IMR-90 (cell line): ENCODE data around the gene NOS1AP. TPM values are rescaled to one million over a fixed set of nuclear protein-coding genes. Genes with fewer than 3 reads are reported as not detected.

Source experiments
- ATAC-seq: fragments of 200-7000 bp; cut with Tn5 transposase; 2 replicates; pipeline ENCODE4 v1.9.1; 2020; ENCODE audit warnings: low read depth, mild to moderate bottlenecking, moderate library complexity
- BruUV-seq: library from RNA; stranded (reverse); fragments of 400-500 nt; replicated peaks from 2 replicates; lab custom pipeline; 2021; lab: Mats Ljungman, UMichigan
- CTCF ChIA-PET: fragments of 300-600 bp; formaldehyde crosslinking; extraction: SDS; loops from one replicate; lab custom pipeline; 2021; ENCODE audit warnings: antibody characterized with exemption; lab: Yijun Ruan, JAX
- POLR2A ChIA-PET: fragments of 300-600 bp; sonication (Branson Sonifier 250); formaldehyde crosslinking; loops from one replicate; lab custom pipeline; 2022; ENCODE audit warnings: antibody characterized with exemption; ENCODE audit not compliant: unreplicated experiment; lab: Charles Lee
- DNase-seq: peaks from one replicate; pipeline ENCODE4 v3.0.0; 2013
- H2AFZ ChIP-seq: replicated peaks from 2 replicates; pipeline ENCODE3; 2013; ENCODE audit warnings: low read length, mild to moderate bottlenecking; ENCODE audit not compliant: poor library complexity
- H2AK5ac ChIP-seq: 2 replicates; pipeline ENCODE4 v1.6.1; 2013; ENCODE audit warnings: low read depth, low read length, inconsistent platforms
- H2AK9ac ChIP-seq: replicated peaks from 2 replicates; pipeline ENCODE3; 2013; ENCODE audit warnings: mild to moderate bottlenecking, low read depth, low read length, moderate library complexity; ENCODE audit not compliant: poor library complexity
- H2BK120ac ChIP-seq: 2 replicates; pipeline ENCODE4 v1.6.1; 2013; ENCODE audit warnings: low read depth, low read length, inconsistent platforms
- H2BK15ac ChIP-seq: 3 replicates; pipeline ENCODE4 v1.6.1; 2013; ENCODE audit warnings: low read depth, low read length, inconsistent platforms
- H2BK20ac ChIP-seq: 2 replicates; pipeline ENCODE4 v1.6.1; 2013; ENCODE audit warnings: low read depth, mild to moderate bottlenecking, inconsistent platforms, low read length, moderate library complexity
- H2BK5ac ChIP-seq: 2 replicates; pipeline ENCODE4 v1.6.1; 2013; ENCODE audit warnings: mild to moderate bottlenecking, low read depth, low read length, inconsistent platforms; ENCODE audit not compliant: poor library complexity, severe bottlenecking
- H3K14ac ChIP-seq: replicated peaks from 2 replicates; pipeline ENCODE4 v1.6.1; 2013; ENCODE audit warnings: low read depth, low read length, inconsistent platforms
- H3K18ac ChIP-seq: 2 replicates; pipeline ENCODE4 v1.6.1; 2013; ENCODE audit warnings: low read depth, low read length, control low read depth
- H3K23ac ChIP-seq: 2 replicates; pipeline ENCODE4 v1.6.1; 2013; ENCODE audit warnings: low read depth, low read length, inconsistent platforms
- H3K27ac ChIP-seq: 2 replicates; pipeline ENCODE4 v1.5.1; 2013; ENCODE audit warnings: mild to moderate bottlenecking, control low read depth, low read length; ENCODE audit not compliant: insufficient read depth
- H3K27me3 ChIP-seq: 2 replicates; pipeline ENCODE4 v1.6.1; 2013; ENCODE audit warnings: low read length; ENCODE audit not compliant: control insufficient read depth, insufficient read depth
- H3K36me3 ChIP-seq: 2 replicates; pipeline ENCODE4 v1.6.1; 2013; ENCODE audit warnings: low read length, mixed read lengths; ENCODE audit not compliant: control insufficient read depth, insufficient read depth
- H3K4ac ChIP-seq: 2 replicates; pipeline ENCODE4 v1.6.1; 2013; ENCODE audit warnings: low read depth, low read length, inconsistent platforms
- H3K4me1 ChIP-seq: 2 replicates; pipeline ENCODE4 v1.6.1; 2013; ENCODE audit warnings: low read length, mixed read lengths; ENCODE audit not compliant: control insufficient read depth, insufficient read depth
- H3K4me2 ChIP-seq: 2 replicates; pipeline ENCODE4 v1.6.1; 2013; ENCODE audit warnings: low read depth, mild to moderate bottlenecking, control low read depth, low read length, moderate library complexity
- H3K4me3 ChIP-seq: 2 replicates; pipeline ENCODE4 v1.5.1; 2013; ENCODE audit warnings: low read depth, mild to moderate bottlenecking, control low read depth, low read length, moderate library complexity; ENCODE audit not compliant: insufficient read depth
- H3K56ac ChIP-seq: 2 replicates; pipeline ENCODE4 v1.6.1; 2013; ENCODE audit warnings: low read length, inconsistent platforms; ENCODE audit not compliant: insufficient read depth; ENCODE audit errors: extremely low read depth
- H3K79me1 ChIP-seq, 2 experiments: 2 replicates each; pipeline ENCODE4 v1.6.1; 2013; ENCODE audit warnings: low read length in 2 of 2, inconsistent platforms in 1 of 2, low read depth in 1 of 2
- H3K9ac ChIP-seq: 2 replicates; pipeline ENCODE4 v1.6.1; 2013; ENCODE audit warnings: low read depth, low read length, control low read depth
- H3K9me1 ChIP-seq: 2 replicates; pipeline ENCODE4 v1.6.1; 2013; ENCODE audit warnings: low read length, inconsistent platforms; ENCODE audit not compliant: insufficient read depth
- H3K9me3 ChIP-seq: 2 replicates; pipeline ENCODE4 v1.6.1; 2013; ENCODE audit warnings: low read length; ENCODE audit not compliant: control insufficient read depth, insufficient read depth
- H4K20me1 ChIP-seq: 2 replicates; pipeline ENCODE4 v1.6.1; 2013; ENCODE audit warnings: low read length, inconsistent platforms; ENCODE audit not compliant: insufficient read depth
- H4K5ac ChIP-seq: 2 replicates; pipeline ENCODE4 v1.6.1; 2013; ENCODE audit warnings: mild to moderate bottlenecking, low read depth, low read length, control low read depth
- H4K8ac ChIP-seq, 2 experiments: 2 replicates each; pipeline ENCODE4 v1.6.1; 2013; ENCODE audit warnings: low read depth in 2 of 2, low read length in 2 of 2, control low read depth in 1 of 2, inconsistent platforms in 1 of 2
- H4K91ac ChIP-seq: 2 replicates; pipeline ENCODE4 v1.6.1; 2013; ENCODE audit warnings: low read depth, low read length, inconsistent platforms; ENCODE audit not compliant: insufficient read depth
- BHLHE40 ChIP-seq: fragments of 150-350 bp; IDR thresholded peaks from 2 replicates; pipeline ENCODE4 v1.6.1; 2016; ENCODE audit warnings: mild to moderate bottlenecking, low read depth, low read length
- CEBPB ChIP-seq: IDR thresholded peaks from 2 replicates; pipeline ENCODE4 v1.6.1; 2012; ENCODE audit warnings: low read depth, low read length, improper control_type of control experiment
- CHD1 ChIP-seq: IDR thresholded peaks from 2 replicates; pipeline ENCODE4 v1.6.1; 2012; ENCODE audit warnings: low read depth, low read length, improper control_type of control experiment
- CTCF ChIP-seq: conservative IDR thresholded peaks from 2 replicates; pipeline ENCODE4 v1.5.1; 2012; ENCODE audit warnings: mild to moderate bottlenecking, low read depth, low read length, improper control_type of control experiment
- ELK1 ChIP-seq: fragments of 150-350 bp; IDR thresholded peaks from 2 replicates; pipeline ENCODE4 v1.6.1; 2016; ENCODE audit warnings: low read depth, mild to moderate bottlenecking, low read length, moderate library complexity, borderline replicate concordance
- FOS ChIP-seq: fragments of 150-350 bp; IDR thresholded peaks from 2 replicates; pipeline ENCODE4 v1.6.1; 2016; ENCODE audit warnings: low read depth, low read length
- MAFK ChIP-seq: IDR thresholded peaks from 2 replicates; pipeline ENCODE4 v1.6.1; 2012; ENCODE audit warnings: low read depth, low read length, improper control_type of control experiment
- MAZ ChIP-seq: IDR thresholded peaks from 2 replicates; pipeline ENCODE4 v1.6.1; 2012; ENCODE audit warnings: low read depth, mild to moderate bottlenecking, low read length, improper control_type of control experiment, moderate library complexity, borderline replicate concordance
- MXI1 ChIP-seq: IDR thresholded peaks from 2 replicates; pipeline ENCODE4 v1.6.1; 2012; ENCODE audit warnings: low read depth, mild to moderate bottlenecking, low read length, moderate library complexity, borderline replicate concordance
- NFE2L2 ChIP-seq: fragments of 150-350 bp; IDR thresholded peaks from 2 replicates; pipeline ENCODE4 v1.6.1; 2016; ENCODE audit warnings: low read depth, mild to moderate bottlenecking, low read length
- POLR2A ChIP-seq: IDR thresholded peaks from 2 replicates; pipeline ENCODE4 v1.6.1; 2012; ENCODE audit warnings: mild to moderate bottlenecking, low read depth, low read length
- RAD21 ChIP-seq: IDR thresholded peaks from 2 replicates; pipeline ENCODE4 v1.6.1; 2012; ENCODE audit warnings: low read length, improper control_type of control experiment
- RCOR1 ChIP-seq: IDR thresholded peaks from 2 replicates; pipeline ENCODE4 v1.6.1; 2012; ENCODE audit warnings: mild to moderate bottlenecking, low read length, improper control_type of control experiment; ENCODE audit not compliant: insufficient replicate concordance
- RFX5 ChIP-seq: IDR thresholded peaks from 2 replicates; pipeline ENCODE4 v1.8.0; 2012; ENCODE audit warnings: low read depth, mild to moderate bottlenecking, low read length, moderate library complexity
- SMC3 ChIP-seq: fragments of 150-350 bp; IDR thresholded peaks from 2 replicates; pipeline ENCODE4 v1.6.1; 2016; ENCODE audit warnings: low read depth, mild to moderate bottlenecking, antibody characterized with exemption, low read length, moderate library complexity
- USF2 ChIP-seq: fragments of 150-350 bp; IDR thresholded peaks from 2 replicates; pipeline ENCODE4 v1.6.1; 2017; ENCODE audit warnings: mild to moderate bottlenecking, antibody characterized with exemption, low read length, low read depth
- WGBS, 2 experiments: methylation state at CpG; one replicate each; pipeline versions ENCODE4 v1.1.5 to v1.1.7; 2013; ENCODE audit warnings: missing lambda C conversion rate in 2 of 2; ENCODE audit not compliant: insufficient read length in 1 of 2; ENCODE audit errors: extremely low coverage in 2 of 2; 5-methylcytosine and 5-hydroxymethylcytosine counted together
- dilution Hi-C: fragments of 300-500 bp; cut with HindIII; formaldehyde crosslinking; loops from one replicate; pipeline ENCODE4 v1.14.3; 2018; ENCODE audit warnings: low sequenced_read_pairs; ENCODE audit not compliant: unreplicated experiment
- in situ Hi-C: fragments of 300-500 bp; cut with MboI; formaldehyde crosslinking; loops from 3 replicates; pipeline ENCODE4 v1.14.3; 2019; ENCODE audit warnings: low sequenced_read_pairs, inconsistent platforms, mixed read lengths
- intact Hi-C: fragments of 100-400 bp; cut with micrococcal nuclease; formaldehyde crosslinking; loops from 2 replicates; pipeline ENCODE4 v1.10.0; 2022
- polyA plus RNA-seq, 3 experiments: library from polyadenylated mRNA; depleted of rRNA; stranded (reverse); fragments of >200 nt; gene quantifications; 2 replicates each; pipeline ENCODE4 v1.2.3, GENCODE V29; 2012; ENCODE audit warnings: low replicate concordance in 1 of 3
- total RNA-seq: library from RNA; depleted of rRNA; stranded (reverse); fragments of >200 nt; gene quantifications from 2 replicates; pipeline ENCODE4 v1.2.3, GENCODE V29; 2012

NOS1AP gene
- total and polyA plus RNA-seq, 2 of the 4 experiments (the other 2 are of a cell fraction) = 0.18 to 0.19 TPM

- H3K27ac ChIP-seq = no peak overlapping the region
- no peak overlapping the region for H2AFZ ChIP-seq
- no peaks in the 10 kb centered on the region for H4K20me1 ChIP-seq
- H2BK20ac ChIP-seq = no peak overlapping the region
- intact Hi-C loops (no loop called here), dilution Hi-C loops (no loop called here), in situ Hi-C loops (no loop called here)
- no peaks in the 10 kb centered on the region for H3K9me3 ChIP-seq
- H3K14ac ChIP-seq = no peak overlapping the region
- no peak overlapping the region for H2BK120ac ChIP-seq
- H2AK5ac ChIP-seq = no peak overlapping the region
- TF ChIP-seq RAD21 (no peak), POLR2A (no peak), FOS (no peak), CHD1 (no peak), USF2 (no peak), SMC3 (no peak), NFE2L2 (no peak), MAZ (no peak), ELK1 (no peak), MXI1 (no peak), RCOR1 (no peak), RFX5 (no peak), BHLHE40 (no peak), CTCF (no peak), MAFK (no peak), CEBPB (no peak)
- no peaks in the 10 kb centered on the region for H3K36me3 ChIP-seq
- DNase-seq (no peak), ATAC-seq (no peak)
- no peak overlapping the region for H4K5ac ChIP-seq
- H2BK5ac ChIP-seq = no peak overlapping the region
- no peak overlapping the region for H3K4ac ChIP-seq
- no peak overlapping the region for H4K91ac ChIP-seq
- H3K4me3 ChIP-seq = no peak overlapping the region
- no peak overlapping the region for H3K4me2 ChIP-seq
- H3K9me1 ChIP-seq = no peaks in the 10 kb centered on the region
- no peak overlapping the region for H3K18ac ChIP-seq
- no peak overlapping the region for H3K9ac ChIP-seq
- H3K79me1 ChIP-seq = no peaks in the 10 kb centered on the region
- no peak overlapping the region for H4K8ac ChIP-seq
- no peak overlapping the region for H2AK9ac ChIP-seq
- WGBS, 2 experiments = no CpG with 5 or more reads among the region's 2 CpGs
- POLR2A ChIA-PET = no interaction called here
- H3K56ac ChIP-seq = no peak overlapping the region
- no peak overlapping the region for H2BK15ac ChIP-seq
- peaks cover 8% of the 10 kb centered on the region for H3K27me3 ChIP-seq
- H3K23ac ChIP-seq = no peak overlapping the region
- BruUV-seq = no TSS peak
- CTCF ChIA-PET = no interaction called here
- no peaks in the 10 kb centered on the region for H3K4me1 ChIP-seq
Observed at GRCh38 chr1:162080472-162081015, 11.1 kb downstream of the NOS1AP start.
